ENCODE measurements around the gene CYTH2.

DNA sequence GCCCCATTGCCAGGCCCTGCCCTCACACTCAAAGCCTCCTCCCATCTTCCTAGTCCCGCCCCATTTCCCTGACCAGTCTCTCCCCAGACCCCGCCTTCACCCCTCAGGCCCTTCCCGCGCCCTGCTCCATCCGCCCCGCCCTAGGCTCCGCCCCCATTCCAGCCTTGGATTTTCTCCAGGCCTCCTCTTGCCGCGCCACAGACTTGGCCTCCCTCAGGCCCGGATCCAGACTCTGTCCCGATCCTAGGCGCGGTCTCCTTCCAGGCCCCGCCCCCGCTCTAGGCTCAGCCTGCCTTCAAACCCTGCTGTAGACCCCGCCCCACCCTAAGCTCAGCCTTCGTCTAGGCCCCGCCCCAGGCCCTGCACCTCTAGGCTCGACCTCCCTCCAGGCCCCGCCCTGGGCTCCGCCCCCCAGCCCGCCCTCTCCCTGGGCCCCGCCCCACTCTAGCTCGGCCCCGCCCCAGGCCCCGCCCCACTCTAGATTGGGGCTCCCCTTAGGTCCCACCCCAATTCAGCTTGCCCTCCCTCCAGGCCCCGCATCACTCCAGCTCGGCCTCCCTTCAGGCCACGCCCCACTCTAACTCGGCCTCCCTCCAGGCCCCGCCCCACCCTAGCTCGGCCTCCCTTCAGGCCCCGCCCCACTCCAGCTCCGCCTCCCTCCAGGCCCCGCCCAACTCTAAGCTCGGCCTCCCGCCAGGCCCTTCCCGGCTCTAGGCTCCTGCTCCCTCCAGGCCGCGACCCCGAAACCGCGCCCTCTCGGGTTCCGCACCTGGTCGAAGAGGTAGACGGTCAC, 24.0 kb downstream of the CYTH2 start:
- TF ChIP-seq, protein P1, sequence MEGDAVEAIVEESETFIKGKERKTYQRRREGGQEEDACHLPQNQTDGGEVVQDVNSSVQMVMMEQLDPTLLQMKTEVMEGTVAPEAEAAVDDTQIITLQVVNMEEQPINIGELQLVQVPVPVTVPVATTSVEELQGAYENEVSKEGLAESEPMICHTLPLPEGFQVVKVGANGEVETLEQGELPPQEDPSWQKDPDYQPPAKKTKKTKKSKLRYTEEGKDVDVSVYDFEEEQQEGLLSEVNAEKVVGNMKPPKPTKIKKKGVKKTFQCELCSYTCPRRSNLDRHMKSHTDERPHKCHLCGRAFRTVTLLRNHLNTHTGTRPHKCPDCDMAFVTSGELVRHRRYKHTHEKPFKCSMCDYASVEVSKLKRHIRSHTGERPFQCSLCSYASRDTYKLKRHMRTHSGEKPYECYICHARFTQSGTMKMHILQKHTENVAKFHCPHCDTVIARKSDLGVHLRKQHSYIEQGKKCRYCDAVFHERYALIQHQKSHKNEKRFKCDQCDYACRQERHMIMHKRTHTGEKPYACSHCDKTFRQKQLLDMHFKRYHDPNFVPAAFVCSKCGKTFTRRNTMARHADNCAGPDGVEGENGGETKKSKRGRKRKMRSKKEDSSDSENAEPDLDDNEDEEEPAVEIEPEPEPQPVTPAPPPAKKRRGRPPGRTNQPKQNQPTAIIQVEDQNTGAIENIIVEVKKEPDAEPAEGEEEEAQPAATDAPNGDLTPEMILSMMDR (IDR thresholded peaks at IDR 0.05; ENCODE audit: borderline replicate concordance, extremely low read depth, low read length, poor library complexity, severe bottlenecking): no peak
- TF ChIP-seq EZH2 (IDR thresholded peaks at IDR 0.05; ENCODE audit: borderline replicate concordance, low read depth, low read length, severe bottlenecking): no peak
